Left renal cortex interstitium (tissue), 4 donors: ENCODE results near the gene SDCBP2. TPM values are rescaled to one million over a fixed set of nuclear protein-coding genes. Genes with fewer than 3 reads are reported as not detected.

ENCODE experiments used
- polyA plus RNA-seq, 4 donors: library from polyadenylated mRNA; unstranded; fragments of 120-200 nt; gene quantifications; one replicate each; pipeline ENCODE4 v1.2.1, GENCODE V29; 2013; ENCODE audit not compliant: insufficient read length in 4 of 4

Gene SDCBP2
- polyA plus RNA-seq, 4 donors = 2.3 to 3.8 (median 2.7) TPM

Other genes starting within 250 kb of the SDCBP2 start
- gene PSMF1, start 210.5 kb downstream of the SDCBP2 start, polyA plus RNA-seq = 100 to 1,000 TPM; 115 to 147 (median 130) TPM
- 1 to 10 TPM; 1.5 to 5.5 (median 3.7) TPM for gene TMEM74B, start 144.2 kb downstream of the SDCBP2 start, polyA plus RNA-seq
- under 1 TPM; 0.22 to 0.57 (median 0.36) TPM for gene C20orf202, start 125.7 kb downstream of the SDCBP2 start, polyA plus RNA-seq
- gene RAD21L1, start 103.1 kb downstream of the SDCBP2 start, polyA plus RNA-seq = not detected
- 1 to 10 TPM; 1.9 to 4.2 (median 3.7) TPM for gene SNPH, start 62.8 kb downstream of the SDCBP2 start, polyA plus RNA-seq
- gene FKBP1A, start 63.9 kb upstream of the SDCBP2 start, polyA plus RNA-seq = 100 to 1,000 TPM; 329 to 396 (median 350) TPM
- gene NSFL1C, start 137.7 kb upstream of the SDCBP2 start, polyA plus RNA-seq = 100 to 1,000 TPM in 3 of 4 donors, 10 to 100 TPM in 1; 99.0 to 111 (median 102) TPM
- gene SIRPB2, start 162.3 kb upstream of the SDCBP2 start, polyA plus RNA-seq = 1 to 10 TPM in 1 of 4 donors, under 1 TPM in 3; 0.31 to 1.0 (median 0.67) TPM
- under 1 TPM in 1 of 4 donors, not detected in 3; 0.17 TPM for gene SIRPD, start 228.6 kb upstream of the SDCBP2 start, polyA plus RNA-seq